H1 (cell line): ENCODE measurements around the gene MTMR2. TPM values are rescaled to one million over a fixed set of nuclear protein-coding genes. Genes with fewer than 3 reads are reported as not detected.

Source experiments
- CTCF ChIA-PET: fragments of 300-600 bp; sonication (Branson Sonifier 250); formaldehyde crosslinking; loops from one replicate; lab custom pipeline; 2021; ENCODE audit not compliant: partially characterized antibody; lab: Charles Lee
- POLR2A ChIA-PET: fragments of 300-600 bp; sonication (Branson Sonifier 250); formaldehyde crosslinking; loops from one replicate; lab custom pipeline; 2021; ENCODE audit warnings: inconsistent platforms; ENCODE audit not compliant: partially characterized antibody; lab: Charles Lee
- DNase-seq, 2 experiments: peaks; one replicate each; pipeline versions ENCODE4 v3.0.0 to v3.0.0-alpha.2; 2010 to 2022; ENCODE audit warnings: low spot score in 2 of 2, low read depth in 1 of 2, mixed read lengths in 1 of 2
- FAIRE-seq: peaks from 2 replicates; lab custom pipeline; 2011; peaks lifted over from hg19 to GRCh38; lab: Jason Lieb, UNC
- H2AFZ ChIP-seq: 2 replicates; pipeline ENCODE4 v1.8.1; 2012; ENCODE audit warnings: low read length, inconsistent platforms
- H2AK5ac ChIP-seq: 2 replicates; pipeline ENCODE4 v1.6.1; 2013; ENCODE audit warnings: low read depth, low read length
- H2BK120ac ChIP-seq: replicated peaks from 2 replicates; pipeline ENCODE3; 2013; ENCODE audit warnings: low read depth, low read length, inconsistent platforms
- H2BK12ac ChIP-seq: 2 replicates; pipeline ENCODE4 v1.6.1; 2013; ENCODE audit warnings: low read depth, low read length
- H2BK15ac ChIP-seq: 2 replicates; pipeline ENCODE4 v1.6.1; 2013; ENCODE audit warnings: low read length
- H2BK20ac ChIP-seq: 2 replicates; pipeline ENCODE4 v1.6.1; 2013; ENCODE audit warnings: low read length
- H2BK5ac ChIP-seq: 2 replicates; pipeline ENCODE4 v1.6.1; 2013; ENCODE audit warnings: low read depth, low read length
- H3K14ac ChIP-seq: 2 replicates; pipeline ENCODE4 v1.6.1; 2013; ENCODE audit warnings: inconsistent platforms; ENCODE audit not compliant: insufficient read length
- H3K18ac ChIP-seq: 2 replicates; pipeline ENCODE4 v1.6.1; 2013; ENCODE audit warnings: low read length; ENCODE audit errors: extremely low read depth
- H3K23ac ChIP-seq: 2 replicates; pipeline ENCODE4 v1.6.1; 2013; ENCODE audit warnings: inconsistent platforms; ENCODE audit not compliant: insufficient read length
- H3K23me2 ChIP-seq: 2 replicates; pipeline ENCODE4 v1.6.1; 2013; ENCODE audit warnings: low read depth, low read length
- H3K27ac ChIP-seq: 2 replicates; pipeline ENCODE4 v1.6.1; 2011; ENCODE audit warnings: low read depth, low read length, inconsistent platforms
- H3K27me3 ChIP-seq, 4 experiments: replicated peaks in 1 of 4; 1 replicate in 1 of 4; 2 replicates in 3 of 4; pipeline versions ENCODE4 v1.6.1 to v1.8.1; 2011 to 2013; ENCODE audit warnings: low read length in 3 of 4, mild to moderate bottlenecking in 3 of 4, inconsistent platforms in 2 of 4, mixed read lengths in 2 of 4, moderate library complexity in 1 of 4; ENCODE audit not compliant: control insufficient read depth in 3 of 4, insufficient read depth in 3 of 4; ENCODE audit errors: extremely low read depth in 1 of 4
- H3K36me3 ChIP-seq, 4 experiments: 2 replicates each; pipeline versions ENCODE4 v1.6.1 to v1.8.1; 2011 to 2013; ENCODE audit warnings: mild to moderate bottlenecking in 4 of 4, low read length in 3 of 4, moderate library complexity in 2 of 4, control low read depth in 1 of 4, inconsistent platforms in 1 of 4; ENCODE audit not compliant: insufficient read depth in 4 of 4, control insufficient read depth in 2 of 4
- H3K4ac ChIP-seq: replicated peaks from 2 replicates; pipeline ENCODE3; 2013; ENCODE audit warnings: low read length, low read depth, mixed read lengths, inconsistent platforms; ENCODE audit not compliant: insufficient read length
- H3K4me1 ChIP-seq, 4 experiments: replicated peaks in 1 of 4; 1 replicate in 1 of 4; 2 replicates in 3 of 4; pipeline versions ENCODE4 v1.6.1 to v1.8.1; 2011 to 2013; ENCODE audit warnings: low read length in 3 of 4, inconsistent platforms in 2 of 4, mixed read lengths in 1 of 4; ENCODE audit not compliant: insufficient read depth in 4 of 4, control insufficient read depth in 3 of 4
- H3K4me2 ChIP-seq, 2 experiments: 2 replicates each; pipeline versions ENCODE4 v1.6.1 to v1.8.1; 2011 to 2013; ENCODE audit warnings: low read depth in 2 of 2, low read length in 2 of 2, control low read depth in 1 of 2, inconsistent platforms in 1 of 2, mild to moderate bottlenecking in 1 of 2; ENCODE audit not compliant: insufficient read depth in 1 of 2
- H3K4me3 ChIP-seq, 4 experiments: fragments of 200-600, 300-600 bp in 1 of 4; sonication (generic), shearing (Covaris generic), sonication (Bioruptor Twin) in 1 of 4; 2 replicates each; pipeline versions ENCODE4 v1.5.1 to v1.8.1; 2011 to 2016; ENCODE audit warnings: low read length in 4 of 4, low read depth in 3 of 4, control low read depth in 2 of 4, inconsistent platforms in 2 of 4, mild to moderate bottlenecking in 2 of 4, mixed read lengths in 1 of 4, moderate library complexity in 1 of 4; ENCODE audit not compliant: insufficient read depth in 2 of 4; ENCODE audit errors: extremely low read depth in 1 of 4
- H3K56ac ChIP-seq: replicated peaks from 2 replicates; pipeline ENCODE3; 2013; ENCODE audit warnings: low read depth, mild to moderate bottlenecking, mixed read lengths, low read length, inconsistent platforms; ENCODE audit not compliant: insufficient read length
- H3K79me1 ChIP-seq: 2 replicates; pipeline ENCODE4 v1.6.1; 2013; ENCODE audit warnings: low read depth, low read length, control low read depth
- H3K79me2 ChIP-seq, 2 experiments: 2 replicates each; pipeline versions ENCODE4 v1.6.1 to v1.8.1; 2012 to 2013; ENCODE audit warnings: low read length in 2 of 2, mild to moderate bottlenecking in 2 of 2, inconsistent platforms in 1 of 2; ENCODE audit not compliant: insufficient read depth in 2 of 2, control insufficient read depth in 1 of 2
- H3K9ac ChIP-seq, 4 experiments: replicated peaks in 1 of 4; 1 replicate in 1 of 4; 2 replicates in 3 of 4; pipeline versions ENCODE4 v1.6.1 to v1.8.1; 2011 to 2013; ENCODE audit warnings: low read depth in 3 of 4, low read length in 3 of 4, control low read depth in 2 of 4, mild to moderate bottlenecking in 2 of 4, moderate library complexity in 2 of 4, inconsistent platforms in 1 of 4; ENCODE audit errors: extremely low read depth in 1 of 4
- H3K9me3 ChIP-seq, 2 experiments: 2 replicates each; pipeline versions ENCODE4 v1.6.1 to v1.8.1; 2012 to 2013; ENCODE audit warnings: mild to moderate bottlenecking in 2 of 2, moderate library complexity in 2 of 2, control low read depth in 1 of 2, inconsistent platforms in 1 of 2, low read depth in 1 of 2, low read length in 1 of 2, mixed read lengths in 1 of 2; ENCODE audit not compliant: insufficient read depth in 2 of 2
- H4K20me1 ChIP-seq, 2 experiments: replicated peaks in 1 of 2; 2 replicates each; pipeline versions ENCODE3 to v1.8.1; 2011 to 2013; ENCODE audit warnings: inconsistent platforms in 2 of 2, low read length in 2 of 2, mild to moderate bottlenecking in 1 of 2; ENCODE audit not compliant: insufficient read depth in 2 of 2, control insufficient read depth in 1 of 2
- H4K5ac ChIP-seq: 2 replicates; pipeline ENCODE4 v1.6.1; 2013; ENCODE audit warnings: low read length, low read depth, mixed read lengths, inconsistent platforms; ENCODE audit not compliant: insufficient read length
- H4K8ac ChIP-seq: 2 replicates; pipeline ENCODE4 v1.8.0; 2013; ENCODE audit warnings: mild to moderate bottlenecking, moderate library complexity, low read length, inconsistent platforms; ENCODE audit not compliant: insufficient read depth; ENCODE audit errors: extremely low read depth
- H4K91ac ChIP-seq: replicated peaks from 2 replicates; pipeline ENCODE3; 2013; ENCODE audit warnings: low read length, mixed read lengths, inconsistent platforms; ENCODE audit not compliant: insufficient read length
- PHF8 ChIP-seq: fragments of 200-600 bp; sonication (generic); conservative IDR thresholded peaks from 2 replicates; pipeline ENCODE4 v1.7.1; 2012; ENCODE audit warnings: low read depth, mild to moderate bottlenecking, inconsistent platforms, low read length, moderate library complexity
- WGBS, 2 experiments: shearing (Covaris generic) in 1 of 2; methylation state at CpG; one replicate each; pipeline versions ENCODE4 v1.1.6 to v1.1.7; 2013 to 2015; ENCODE audit warnings: low lambda C conversion rate in 2 of 2, mixed read lengths in 2 of 2, inconsistent platforms in 1 of 2, low coverage in 1 of 2, missing lambda C conversion rate in 1 of 2; ENCODE audit not compliant: insufficient replicate concordance in 2 of 2, insufficient coverage in 1 of 2, insufficient read length in 1 of 2; ENCODE audit errors: extremely low coverage in 1 of 2, missing lambda C conversion rate in 1 of 2; 5-methylcytosine and 5-hydroxymethylcytosine counted together
- polyA plus RNA-seq, 7 experiments: library from polyadenylated mRNA; depleted of rRNA in 3 of 7; stranded (reverse) in 5 of 7; unstranded in 2 of 7; fragments of >200 nt in 5 of 7; fragments of 200-250 nt in 2 of 7; gene quantifications; 1 replicate in 5 of 7; 2 replicates in 1 of 7; 4 replicates in 1 of 7; pipeline versions ENCODE4 v1.2.1 to v1.2.3, GENCODE V29; 2011 to 2013; ENCODE audit warnings: missing spikeins in 2 of 7, mixed read lengths in 2 of 7
- total RNA-seq: library from RNA; stranded (reverse); fragmentation: NEBNext Ultra II Directional; extraction: Animal tissue kit (Norgen Biotek cat#: 25700); gene quantifications from 2 replicates; pipeline ENCODE4 v1.2.1, GENCODE V29; 2021

The MTMR2 gene
- total and polyA plus RNA-seq, 2 of the 8 experiments (the other 6 are each of a cell fraction or from before 2014, with no cell fraction given): 16.7 to 52.9 TPM

GRCh38 chr11:95968585-95968984 lies 44.7 kb upstream of the MTMR2 start:
- Histone ChIP-seq H2BK12ac (no peak overlapping the region), H4K20me1 (no peaks in the 10 kb centered on the region), H2BK20ac (no peak overlapping the region), H2BK120ac (no peak overlapping the region), H4K5ac (no peak overlapping the region), H2BK5ac (no peak overlapping the region), H3K9me3 (no peaks in the 10 kb centered on the region), H3K56ac (no peak overlapping the region), H2AFZ (no peak overlapping the region), H3K79me1 (no peaks in the 10 kb centered on the region), H3K4me1 (no peaks in the 10 kb centered on the region), H3K23ac (no peak overlapping the region), H4K8ac (no peak overlapping the region), H2BK15ac (no peak overlapping the region), H3K27me3 (no peaks in the 10 kb centered on the region), H3K9ac (no peak overlapping the region), H3K27ac (no peak overlapping the region), H3K18ac (no peak overlapping the region), H3K14ac (no peak overlapping the region), H3K4ac (no peak overlapping the region), H2AK5ac (no peak overlapping the region), H4K91ac (no peak overlapping the region), H3K79me2 (no peaks in the 10 kb centered on the region), H3K23me2 (no peaks in the 10 kb centered on the region), H3K4me3 (no peak overlapping the region), H3K4me2 (no peak overlapping the region), H3K36me3 (no peaks in the 10 kb centered on the region)
- FAIRE-seq: no peak
- WGBS, 2 experiments: 88% methylated on average over 1 of the region's 1 CpG; no CpG with 5 or more reads in 1 of the 2 experiments
- TF ChIP-seq PHF8: no peak
- ChIA-PET CTCF (interaction anchor here (1.3 kb wide), 1 partner anchor 27 kb away, joined by 4 read pairs; no protein-coding TSS in a partner anchor), POLR2A (no interaction called here)
- DNase-seq: no peak
